Aorta (tissue), 5 donors: ENCODE results near the gene PLCD4. TPM values are rescaled to one million over a fixed set of nuclear protein-coding genes. Genes with fewer than 3 reads are reported as not detected.

Experiments
- ATAC-seq: fragments of 200-7000 bp; cut with Tn5 transposase; one replicate; pipeline ENCODE4 v1.9.1; 2022; ENCODE audit warnings: moderate library complexity; ENCODE audit not compliant: low FRiP score
- DNase-seq, 2 donors: peaks; one replicate each; pipeline ENCODE4 v3.0.0-alpha.2; 2020
- H3K27ac ChIP-seq, 2 donors: one replicate each; pipeline ENCODE4 v1.5.1; 2013; ENCODE audit warnings: low read length in 2 of 2, mild to moderate bottlenecking in 2 of 2, moderate library complexity in 2 of 2, control low read depth in 1 of 2, inconsistent platforms in 1 of 2, low read depth in 1 of 2
- H3K27me3 ChIP-seq, 2 donors: one replicate each; pipeline ENCODE4 v1.6.1; 2013; ENCODE audit warnings: control low read depth in 1 of 2, low read length in 1 of 2, mild to moderate bottlenecking in 1 of 2, moderate library complexity in 1 of 2; ENCODE audit not compliant: insufficient read depth in 2 of 2, control insufficient read depth in 1 of 2
- H3K36me3 ChIP-seq, 2 donors: one replicate each; pipeline ENCODE4 v1.6.1; 2013; ENCODE audit warnings: control low read depth in 1 of 2, low read length in 1 of 2, mild to moderate bottlenecking in 1 of 2; ENCODE audit not compliant: insufficient read depth in 2 of 2, control insufficient read depth in 1 of 2
- H3K4me1 ChIP-seq, 2 donors: one replicate each; pipeline ENCODE4 v1.6.1; 2013; ENCODE audit warnings: low read length in 2 of 2, control low read depth in 1 of 2, mild to moderate bottlenecking in 1 of 2, moderate library complexity in 1 of 2; ENCODE audit not compliant: insufficient read depth in 2 of 2, control insufficient read depth in 1 of 2
- H3K4me3 ChIP-seq, 2 donors: one replicate each; pipeline ENCODE4 v1.5.1; 2013; ENCODE audit warnings: low read length in 2 of 2, control low read depth in 1 of 2, mild to moderate bottlenecking in 1 of 2
- H3K9me3 ChIP-seq: one replicate; pipeline ENCODE4 v1.6.1; 2013; ENCODE audit warnings: mild to moderate bottlenecking, low read length; ENCODE audit not compliant: control insufficient read depth
- WGBS, 2 donors: extraction: QIAGEN DNeasy Blood & Tissue Kit; methylation state at CpG; one replicate each; pipeline ENCODE4 v1.1.7; 2013; 5-methylcytosine and 5-hydroxymethylcytosine counted together
- intact Hi-C, 2 donors: fragments of 100-400 bp; cut with DNase I; formaldehyde crosslinking; loops; one replicate each; pipeline versions ENCODE4 v1.14.2 to v1.15.0; 2022
- polyA plus RNA-seq, 2 donors: library from polyadenylated mRNA; stranded (reverse); fragments of 200-250 nt; gene quantifications; one replicate each; pipeline ENCODE4 v1.2.3, GENCODE V29; 2013
- total RNA-seq, 2 donors: library from RNA; stranded (reverse); fragmentation: NEBNext Ultra II Directional; extraction: Animal tissue kit (Norgen Biotek cat#: 25700); gene quantifications; one replicate each; pipeline ENCODE4 v1.2.1, GENCODE V29; 2021
- donor health status: healthy with polysubstance abuse.
- donor health status: Bipolar disorder and iron deficiency.
- donor health status: DM: no; HTN: no; CAD: no.
- donor health status: DM: no; HTN: no; CAD: no.
- donor health status: DM: yes; HTN: yes; CAD: no.

The PLCD4 gene
- total and polyA plus RNA-seq, 4 donors: 0.25 to 5.3 (median 1.4) TPM

DNA sequence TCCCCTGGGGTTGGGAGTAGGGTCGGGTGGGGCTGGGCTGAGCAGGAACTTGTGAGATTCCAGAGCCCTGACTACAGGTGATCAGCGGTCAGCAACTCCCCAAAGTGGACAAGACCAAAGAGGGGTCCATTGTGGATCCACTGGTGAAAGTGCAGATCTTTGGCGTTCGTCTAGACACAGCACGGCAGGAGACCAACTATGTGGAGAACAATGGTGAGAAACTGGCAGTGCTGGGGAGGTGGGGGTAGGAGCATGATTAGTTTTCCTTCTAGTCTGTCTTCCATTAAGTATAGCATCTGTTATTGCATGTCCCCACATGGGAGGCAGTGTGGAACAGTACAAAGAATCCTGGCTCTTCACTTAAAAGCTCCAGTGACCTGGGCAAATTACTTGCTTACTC is 28.0 kb downstream of the PLCD4 start:
- DNase-seq (no peak), ATAC-seq (no peak)
- H3K27me3 ChIP-seq: no peaks in the 10 kb centered on the region
- H3K27ac ChIP-seq: no peak overlapping the region
- intact Hi-C loops: no loop called here
- no peaks in the 10 kb centered on the region for H3K4me1 ChIP-seq
- 89 to 92% methylated on average over 5 of the region's 5 CpGs for WGBS, 2 donors
- no peak overlapping the region for H3K4me3 ChIP-seq
- H3K9me3 ChIP-seq: no peaks in the 10 kb centered on the region
- peaks cover 5 to 10% of the 10 kb centered on the region in 2 donors for H3K36me3 ChIP-seq

GRCh38 chr2:218638372-218638771 is 30.7 kb downstream of the PLCD4 start:
- H3K4me1 ChIP-seq: no peaks in the 10 kb centered on the region
- 97% methylated on average over 18 of the region's 18 CpGs for WGBS, 2 donors
- H3K36me3 ChIP-seq: peaks cover 8 to 16% of the 10 kb centered on the region in 2 donors
- H3K27ac ChIP-seq: no peak overlapping the region
- ATAC-seq (no peak), DNase-seq (peak in 1 of 2 donors; percentile 60)
- intact Hi-C loops: no loop called here
- H3K4me3 ChIP-seq: no peak overlapping the region
- H3K9me3 ChIP-seq: no peaks in the 10 kb centered on the region
- no peaks in the 10 kb centered on the region for H3K27me3 ChIP-seq

DNA sequence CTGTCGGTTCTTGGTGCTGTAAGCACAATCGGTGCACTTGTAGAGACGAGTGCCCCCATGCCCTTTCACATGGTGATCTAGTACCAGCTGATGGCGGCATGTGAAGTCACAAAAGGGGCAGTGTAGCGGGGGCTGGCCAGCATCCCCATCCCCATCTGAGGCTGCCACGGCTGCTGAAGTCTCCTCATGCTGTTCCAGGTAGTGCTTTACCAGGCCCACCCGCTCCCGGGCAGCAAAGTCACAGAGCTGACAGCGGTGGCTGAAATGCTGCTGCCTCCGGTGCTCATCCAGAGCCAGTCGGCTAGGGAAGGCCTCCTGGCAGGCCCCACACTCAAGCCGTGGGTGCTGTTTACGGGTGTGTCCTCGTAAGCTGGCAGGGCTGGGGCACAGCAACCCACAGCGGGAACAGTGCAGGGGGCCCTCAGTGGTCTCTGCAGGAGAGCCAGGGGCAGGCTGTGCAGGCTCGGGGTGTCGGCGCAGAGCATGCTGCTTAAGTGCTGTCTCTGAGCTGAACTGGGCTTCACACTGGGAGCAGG is 34.5 kb downstream of the PLCD4 start:
- ATAC-seq: no peak
- WGBS, 2 donors: 93 to 95% methylated on average over 18 of the region's 18 CpGs

DNA sequence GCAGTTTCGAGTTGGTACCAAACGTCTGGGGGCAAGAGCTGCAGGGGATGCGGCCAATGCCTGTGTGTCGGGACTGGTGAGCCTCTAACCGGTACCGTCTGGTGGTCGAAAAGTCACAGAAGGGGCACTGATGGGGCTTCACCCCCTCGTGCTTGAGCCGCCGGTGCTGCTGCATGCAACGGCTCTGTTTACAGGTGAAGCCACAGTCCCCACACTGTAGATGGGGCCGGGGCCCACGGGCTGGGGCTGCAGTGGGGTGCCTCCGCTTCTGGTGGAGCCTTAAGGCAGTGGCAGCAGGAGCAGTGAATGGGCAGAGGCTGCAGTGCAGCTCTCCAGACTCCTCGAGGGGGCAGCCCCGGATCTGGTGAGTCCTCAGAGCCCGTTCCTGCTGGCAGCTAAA is 35.1 kb downstream of the PLCD4 start:
- Histone ChIP-seq H3K9me3 (no peaks in the 10 kb centered on the region), H3K4me3 (no peak overlapping the region), H3K27me3 (no peaks in the 10 kb centered on the region), H3K4me1 (no peaks in the 10 kb centered on the region), H3K36me3 (peaks cover 10 to 29% of the 10 kb centered on the region in 2 donors), H3K27ac (no peak overlapping the region)
- WGBS, 2 donors: 89% methylated on average over 17 of the region's 17 CpGs
- intact Hi-C loops: no loop called here
- ATAC-seq (no peak), DNase-seq (peak in 1 of 2 donors; percentile 74)

More for the DNA sequence above, 34.5 kb downstream of the PLCD4 start:
- intact Hi-C loops: no loop called here
- Histone ChIP-seq H3K27me3 (no peaks in the 10 kb centered on the region), H3K27ac (no peak overlapping the region), H3K4me3 (no peak overlapping the region), H3K36me3 (peaks cover 10 to 29% of the 10 kb centered on the region in 2 donors), H3K9me3 (no peaks in the 10 kb centered on the region), H3K4me1 (no peaks in the 10 kb centered on the region)
- DNase-seq: peak in 1 of 2 donors; percentile 73

DNA sequence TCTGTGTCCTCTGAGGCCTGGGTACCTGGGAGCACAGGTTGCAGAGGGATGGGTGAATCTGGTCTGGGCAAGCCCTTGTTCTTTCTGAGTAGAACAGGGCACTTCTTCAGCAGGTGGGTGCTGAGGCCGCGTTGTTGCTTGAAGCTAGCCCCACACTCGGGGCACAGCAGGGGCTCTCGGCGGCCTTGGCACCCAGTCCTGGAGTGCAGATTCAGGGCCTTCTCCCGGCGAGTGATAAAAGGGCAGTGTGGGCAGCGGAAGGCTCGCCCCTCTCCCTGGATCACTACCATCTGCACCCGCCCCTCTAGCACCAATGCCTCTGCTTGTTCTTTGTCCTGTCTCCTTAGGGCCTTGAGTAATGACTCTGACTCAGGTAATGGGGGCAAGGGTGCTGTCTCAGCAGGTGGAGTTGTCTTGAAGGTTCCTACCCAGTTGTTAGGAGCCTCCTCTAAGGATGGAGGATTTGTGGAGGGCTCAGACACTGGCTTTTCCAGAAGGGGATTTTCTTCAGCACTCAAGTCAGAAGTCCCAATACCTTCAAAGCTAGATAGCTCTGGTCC is 36.1 kb downstream of the PLCD4 start:
- intact Hi-C loops: no loop called here
- peaks cover 13 to 29% of the 10 kb centered on the region in 2 donors for H3K36me3 ChIP-seq
- H3K27me3 ChIP-seq: no peaks in the 10 kb centered on the region
- H3K4me3 ChIP-seq: no peak overlapping the region
- no peaks in the 10 kb centered on the region for H3K9me3 ChIP-seq
- ATAC-seq: no peak
- no peaks in the 10 kb centered on the region for H3K4me1 ChIP-seq
- peak in 1 of 2 donors; percentile 65 for DNase-seq
- WGBS, 2 donors: 90 to 91% methylated on average over 10 of the region's 10 CpGs
- no peak overlapping the region for H3K27ac ChIP-seq

DNA sequence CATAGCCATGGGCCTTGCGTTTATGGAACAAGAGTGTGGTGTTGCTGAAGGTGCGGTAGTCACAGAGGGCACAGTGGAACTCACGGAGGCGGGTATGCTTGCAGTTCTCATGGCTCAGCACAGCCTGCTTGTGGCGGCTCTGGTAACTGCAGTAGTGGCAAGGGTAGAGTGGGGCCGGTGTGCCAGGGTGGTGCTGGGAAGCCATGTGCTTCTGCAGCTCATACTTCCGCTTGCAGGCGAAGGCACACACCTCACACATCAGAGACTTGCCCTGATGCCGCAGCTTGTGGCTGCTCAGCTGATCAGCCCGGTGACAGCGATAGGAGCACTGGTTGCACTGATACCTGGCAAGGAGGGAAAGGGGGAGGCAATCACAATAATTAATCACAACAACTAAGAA is 37.0 kb downstream of the PLCD4 start:
- intact Hi-C loops: no loop called here
- Histone ChIP-seq H3K36me3 (peaks cover 13 to 34% of the 10 kb centered on the region in 2 donors), H3K9me3 (no peaks in the 10 kb centered on the region), H3K4me1 (no peaks in the 10 kb centered on the region), H3K4me3 (no peak overlapping the region), H3K27ac (no peak overlapping the region), H3K27me3 (no peaks in the 10 kb centered on the region)
- 93% methylated on average over 11 of the region's 11 CpGs for WGBS, 2 donors
- DNase-seq (peak in 1 of 2 donors; percentile 70), ATAC-seq (no peak)

- Histone ChIP-seq H3K27me3 (no peaks in the 10 kb centered on the region), H3K27ac (no peak overlapping the region), H3K36me3 (peaks cover 13 to 34% of the 10 kb centered on the region in 2 donors), H3K4me3 (no peak overlapping the region), H3K4me1 (no peaks in the 10 kb centered on the region), H3K9me3 (no peaks in the 10 kb centered on the region)
- intact Hi-C loops: no loop called here
- WGBS, 2 donors: 77 to 81% methylated on average over 1 of the region's 1 CpG
- no peak for ATAC-seq
- no peak for DNase-seq
Observed at GRCh38 chr2:218645126-218645525, 37.4 kb downstream of the PLCD4 start.

- ATAC-seq (no peak), DNase-seq (peak in 1 of 2 donors; percentile 74)
- intact Hi-C loops: no loop called here
- 64 to 73% methylated on average over 9 of the region's 9 CpGs for WGBS, 2 donors
- no peaks in the 10 kb centered on the region for H3K4me1 ChIP-seq
- H3K27me3 ChIP-seq: no peaks in the 10 kb centered on the region
- H3K9me3 ChIP-seq: no peaks in the 10 kb centered on the region
- H3K36me3 ChIP-seq: peaks cover 10 to 28% of the 10 kb centered on the region in 2 donors
- no peak overlapping the region for H3K4me3 ChIP-seq
- H3K27ac ChIP-seq: no peak overlapping the region
Observed at GRCh38 chr2:218648088-218648786, 40.5 kb downstream of the PLCD4 start.

GRCh38 chr2:218648787-218649100 is 41.0 kb downstream of the PLCD4 start:
- no peaks in the 10 kb centered on the region for H3K27me3 ChIP-seq
- H3K27ac ChIP-seq: no peak overlapping the region
- DNase-seq (peak in 1 of 2 donors; percentile 55), ATAC-seq (no peak)
- H3K4me1 ChIP-seq: no peaks in the 10 kb centered on the region
- intact Hi-C loops: no loop called here
- H3K36me3 ChIP-seq: peaks cover 10 to 25% of the 10 kb centered on the region in 2 donors
- H3K9me3 ChIP-seq: no peaks in the 10 kb centered on the region
- 88 to 90% methylated on average over 11 of the region's 11 CpGs for WGBS, 2 donors
- no peak overlapping the region for H3K4me3 ChIP-seq
